Measurements from ENCODE around the gene ADAMTS17. TPM values are rescaled to one million over a fixed set of nuclear protein-coding genes. Genes with fewer than 3 reads are reported as not detected.

Gene ADAMTS17
- total RNA-seq, 1 donor from 2014 or later: 0.83 TPM

- no peak overlapping the region for H3K4me3 Mint-ChIP-seq
- H3K36me3 Mint-ChIP-seq (ENCODE audit: low read depth): no peaks in the 10 kb centered on the region
- H3K27me3 Mint-ChIP-seq (ENCODE audit: insufficient read depth): no peaks in the 10 kb centered on the region
- no peak for DNase-seq (ENCODE audit: low spot score)
- intact Hi-C loops (cut with micrococcal nuclease): no loop called here
- H3K9me3 Mint-ChIP-seq: no peaks in the 10 kb centered on the region
- no peak overlapping the region for H3K27ac Mint-ChIP-seq
- H3K4me1 Mint-ChIP-seq (ENCODE audit: low read depth): no peaks in the 10 kb centered on the region
Observed at GRCh38 chr15:100193277-100193860, 148.4 kb downstream of the ADAMTS17 start.

- H3K36me3 Mint-ChIP-seq (ENCODE audit: low read depth): no peaks in the 10 kb centered on the region
- H3K27me3 Mint-ChIP-seq (ENCODE audit: insufficient read depth): peaks cover under 1% of the 10 kb centered on the region
- H3K9me3 Mint-ChIP-seq: no peaks in the 10 kb centered on the region
- DNase-seq (ENCODE audit: low spot score): no peak
- H3K4me3 Mint-ChIP-seq: no peak overlapping the region
- no peaks in the 10 kb centered on the region for H3K4me1 Mint-ChIP-seq (ENCODE audit: low read depth)
- intact Hi-C loops (cut with micrococcal nuclease): no loop called here
- H3K27ac Mint-ChIP-seq: no peak overlapping the region
Observed at GRCh38 chr15:100192097-100193080, 149.4 kb downstream of the ADAMTS17 start.

GRCh38 chr15:100191161-100191560 is 150.6 kb downstream of the ADAMTS17 start:
- Mint-ChIP-seq H3K9me3 (no peaks in the 10 kb centered on the region), H3K27me3 (ENCODE audit: insufficient read depth) (peaks cover 5% of the 10 kb centered on the region)
- DNase-seq (ENCODE audit: low spot score): no peak

GRCh38 chr15:100190675-100191074 is 151.1 kb downstream of the ADAMTS17 start:
- H3K9me3 Mint-ChIP-seq: no peaks in the 10 kb centered on the region
- H3K4me1 Mint-ChIP-seq (ENCODE audit: low read depth): no peaks in the 10 kb centered on the region
- intact Hi-C loops (cut with micrococcal nuclease): no loop called here
- no peak overlapping the region for H3K27ac Mint-ChIP-seq
- no peak overlapping the region for H3K4me3 Mint-ChIP-seq
- peaks cover 7% of the 10 kb centered on the region for H3K27me3 Mint-ChIP-seq (ENCODE audit: insufficient read depth)
- DNase-seq (ENCODE audit: low spot score): no peak
- H3K36me3 Mint-ChIP-seq (ENCODE audit: low read depth): no peaks in the 10 kb centered on the region

More at GRCh38 chr15:100191161-100191560, 150.6 kb downstream of the ADAMTS17 start:
- Mint-ChIP-seq H3K36me3 (ENCODE audit: low read depth) (no peaks in the 10 kb centered on the region), H3K27ac (no peak overlapping the region), H3K4me3 (no peak overlapping the region), H3K4me1 (ENCODE audit: low read depth) (no peaks in the 10 kb centered on the region)
- intact Hi-C loops (cut with micrococcal nuclease): no loop called here

GRCh38 chr15:100189849-100190248 is 151.9 kb downstream of the ADAMTS17 start:
- DNase-seq (ENCODE audit: low spot score): no peak

GRCh38 chr15:100189319-100189718 is 152.5 kb downstream of the ADAMTS17 start:
- Mint-ChIP-seq H3K36me3 (ENCODE audit: low read depth) (no peaks in the 10 kb centered on the region), H3K9me3 (no peaks in the 10 kb centered on the region), H3K4me3 (no peak overlapping the region), H3K4me1 (ENCODE audit: low read depth) (no peaks in the 10 kb centered on the region), H3K27ac (no peak overlapping the region), H3K27me3 (ENCODE audit: insufficient read depth) (peaks cover 7% of the 10 kb centered on the region)
- intact Hi-C loops (cut with micrococcal nuclease): no loop called here
- no peak for DNase-seq (ENCODE audit: low spot score)

More at GRCh38 chr15:100189849-100190248, 151.9 kb downstream of the ADAMTS17 start:
- no peaks in the 10 kb centered on the region for H3K4me1 Mint-ChIP-seq (ENCODE audit: low read depth)
- intact Hi-C loops (cut with micrococcal nuclease): no loop called here
- H3K27ac Mint-ChIP-seq: no peak overlapping the region
- H3K36me3 Mint-ChIP-seq (ENCODE audit: low read depth): no peaks in the 10 kb centered on the region
- H3K9me3 Mint-ChIP-seq: no peaks in the 10 kb centered on the region
- H3K27me3 Mint-ChIP-seq (ENCODE audit: insufficient read depth): peaks cover 7% of the 10 kb centered on the region
- no peak overlapping the region for H3K4me3 Mint-ChIP-seq

- no peak for DNase-seq (ENCODE audit: low spot score)
- Mint-ChIP-seq H3K27me3 (ENCODE audit: insufficient read depth) (peaks cover 7% of the 10 kb centered on the region), H3K4me1 (ENCODE audit: low read depth) (no peaks in the 10 kb centered on the region), H3K4me3 (no peak overlapping the region), H3K27ac (no peak overlapping the region), H3K9me3 (no peaks in the 10 kb centered on the region), H3K36me3 (ENCODE audit: low read depth) (no peaks in the 10 kb centered on the region)
- intact Hi-C loops (cut with micrococcal nuclease): no loop called here
Observed at GRCh38 chr15:100187677-100188076, 154.1 kb downstream of the ADAMTS17 start.

GRCh38 chr15:100186960-100187359 is 154.8 kb downstream of the ADAMTS17 start:
- H3K4me3 Mint-ChIP-seq: no peak overlapping the region
- intact Hi-C loops (cut with micrococcal nuclease): no loop called here
- H3K4me1 Mint-ChIP-seq (ENCODE audit: low read depth): no peaks in the 10 kb centered on the region
- no peaks in the 10 kb centered on the region for H3K36me3 Mint-ChIP-seq (ENCODE audit: low read depth)
- H3K27me3 Mint-ChIP-seq (ENCODE audit: insufficient read depth): peaks cover 7% of the 10 kb centered on the region
- no peak overlapping the region for H3K27ac Mint-ChIP-seq
- H3K9me3 Mint-ChIP-seq: no peaks in the 10 kb centered on the region
- no peak for DNase-seq (ENCODE audit: low spot score)

GRCh38 chr15:100186366-100186765 is 155.4 kb downstream of the ADAMTS17 start:
- H3K9me3 Mint-ChIP-seq: no peaks in the 10 kb centered on the region
- no peak for DNase-seq (ENCODE audit: low spot score)

GRCh38 chr15:100183921-100184495 is 157.8 kb downstream of the ADAMTS17 start:
- Mint-ChIP-seq H3K9me3 (no peaks in the 10 kb centered on the region), H3K27me3 (ENCODE audit: insufficient read depth) (peaks cover 7% of the 10 kb centered on the region), H3K4me1 (ENCODE audit: low read depth) (no peaks in the 10 kb centered on the region), H3K27ac (no peak overlapping the region), H3K4me3 (no peak overlapping the region), H3K36me3 (ENCODE audit: low read depth) (no peaks in the 10 kb centered on the region)
- intact Hi-C loops (cut with micrococcal nuclease): no loop called here
- no peak for DNase-seq (ENCODE audit: low spot score)

More at GRCh38 chr15:100186366-100186765, 155.4 kb downstream of the ADAMTS17 start:
- Mint-ChIP-seq H3K4me1 (ENCODE audit: low read depth) (no peaks in the 10 kb centered on the region), H3K27ac (no peak overlapping the region), H3K27me3 (ENCODE audit: insufficient read depth) (peaks cover 7% of the 10 kb centered on the region), H3K36me3 (ENCODE audit: low read depth) (no peaks in the 10 kb centered on the region), H3K4me3 (no peak overlapping the region)
- intact Hi-C loops (cut with micrococcal nuclease): no loop called here

- Mint-ChIP-seq H3K4me1 (ENCODE audit: low read depth) (no peaks in the 10 kb centered on the region), H3K36me3 (ENCODE audit: low read depth) (no peaks in the 10 kb centered on the region), H3K4me3 (no peak overlapping the region), H3K27ac (no peak overlapping the region), H3K27me3 (ENCODE audit: insufficient read depth) (peaks cover 2% of the 10 kb centered on the region), H3K9me3 (peaks cover 24% of the 10 kb centered on the region)
- DNase-seq (ENCODE audit: low spot score): no peak
- intact Hi-C loops (cut with micrococcal nuclease): no loop called here
Observed at GRCh38 chr15:100180921-100181320, 160.9 kb downstream of the ADAMTS17 start.

GRCh38 chr15:100175406-100176114 is 166.2 kb downstream of the ADAMTS17 start:
- Mint-ChIP-seq H3K4me3 (no peak overlapping the region), H3K4me1 (ENCODE audit: low read depth) (peaks cover 2% of the 10 kb centered on the region), H3K9me3 (peaks cover 42% of the 10 kb centered on the region), H3K36me3 (ENCODE audit: low read depth) (peaks cover 3% of the 10 kb centered on the region), H3K27ac (no peak overlapping the region), H3K27me3 (ENCODE audit: insufficient read depth) (peaks cover 2% of the 10 kb centered on the region)
- intact Hi-C loops (cut with micrococcal nuclease): no loop called here
- no peak for DNase-seq (ENCODE audit: low spot score)

Data from activated T-helper 1 cell treated with anti-CD3 and anti-CD28 coated beads, Interleukin-12 subunit alpha, Interleukin-12 subunit beta, Interleukin-2, Interleukin-4 antibody, amounts not matched to agents 30 ng/mL and 10 ng/mL and 1 ng/mL, durations not matched to agents 14 hours and 24 hours and 36 hours (primary cell).